ENCODE measurements around the gene RBM22. TPM values are rescaled to one million over a fixed set of nuclear protein-coding genes. Genes with fewer than 3 reads are reported as not detected.

The RBM22 gene
- total RNA-seq, 2 donors from 2014 or later = 72.5 to 80.0 TPM

DNA sequence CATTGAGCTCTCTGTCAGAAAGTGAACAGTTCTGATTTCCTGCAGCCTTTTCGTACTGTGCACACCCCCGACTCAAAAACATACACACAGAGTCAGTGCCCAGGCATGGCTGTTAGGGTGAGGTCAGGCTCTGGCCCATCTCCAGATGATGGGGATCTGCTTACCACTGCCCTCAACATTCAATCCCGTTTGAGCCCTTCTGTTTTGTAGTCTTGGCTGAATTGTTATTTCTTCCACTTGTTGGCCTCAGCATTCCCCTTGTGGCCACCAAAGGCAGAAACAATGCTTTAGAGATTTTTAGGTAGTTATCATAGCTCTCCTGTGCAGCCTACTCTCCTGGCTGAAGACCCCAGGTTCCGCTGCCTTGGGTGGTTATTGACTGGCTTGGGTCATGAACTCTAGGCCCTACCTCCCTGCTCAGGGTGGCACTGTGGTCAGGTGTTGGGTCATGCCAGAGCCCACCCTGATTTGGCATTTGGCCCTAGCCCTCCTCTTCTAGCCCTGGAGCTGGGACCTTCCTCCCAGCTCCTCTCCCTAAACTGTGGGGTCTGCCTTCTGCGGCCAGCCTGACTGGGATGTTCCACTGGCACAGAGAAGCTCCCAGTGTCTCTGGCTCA lies 47.6 kb downstream of the RBM22 start:
- Mint-ChIP-seq H3K27ac (no peak overlapping the region), H3K4me3 (no peak overlapping the region), H3K36me3 (no peaks in the 10 kb centered on the region)

DNA sequence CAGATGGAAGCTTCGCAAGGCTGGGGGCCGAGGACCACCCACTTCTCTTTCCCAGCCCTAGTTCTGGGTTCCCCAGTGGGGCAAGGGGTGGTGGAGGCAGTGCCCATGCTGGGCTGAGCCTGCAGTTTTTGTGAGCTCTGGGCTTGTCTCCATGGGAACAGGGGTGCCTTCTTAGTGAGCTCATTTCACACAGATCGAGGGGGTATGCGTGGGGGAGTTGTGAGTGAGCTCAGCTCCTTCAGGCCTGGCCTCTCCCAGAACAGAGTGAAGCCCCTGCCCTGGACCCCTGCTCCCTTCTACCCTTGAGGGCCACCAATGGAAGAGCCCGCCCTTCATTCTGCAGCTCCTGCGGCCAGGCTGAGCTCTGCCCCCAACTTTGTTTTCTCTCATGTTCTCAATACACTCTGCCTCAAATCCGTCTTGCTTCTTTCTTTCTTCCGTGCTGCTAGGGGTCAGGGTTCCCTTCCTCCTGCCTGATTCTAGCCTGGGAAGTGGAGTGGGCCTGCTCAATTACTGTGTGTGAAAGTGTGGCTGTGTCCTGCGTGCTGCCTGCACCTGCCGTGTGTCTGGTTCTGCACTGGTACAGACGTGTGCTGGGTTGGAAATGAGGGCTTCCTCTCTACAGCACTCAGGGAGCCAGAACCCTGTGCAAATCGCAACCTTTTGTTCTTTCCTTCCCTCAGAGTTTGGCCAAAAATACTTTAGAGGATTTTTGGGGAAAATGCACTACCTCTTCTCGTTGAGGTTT lies 48.8 kb downstream of the RBM22 start:
- no peak for DNase-seq (ENCODE audit: low spot score)
- Mint-ChIP-seq H3K4me3 (no peak overlapping the region), H3K27ac (no peak overlapping the region), H3K27me3 (no peaks in the 10 kb centered on the region), H3K9me3 (no peaks in the 10 kb centered on the region), H3K4me1 (ENCODE audit: low read depth in 2 of 2) (peaks cover under 1% of the 10 kb centered on the region in 2 donors), H3K36me3 (no peaks in the 10 kb centered on the region)
- ATAC-seq = no peak

More for the DNA sequence above, 47.6 kb downstream of the RBM22 start:
- DNase-seq (ENCODE audit: low spot score) (no peak), ATAC-seq (no peak)
- peaks cover 8 to 9% of the 10 kb centered on the region in 2 donors for H3K4me1 Mint-ChIP-seq (ENCODE audit: low read depth in 2 of 2)
- no peaks in the 10 kb centered on the region for H3K9me3 Mint-ChIP-seq
- H3K27me3 Mint-ChIP-seq = no peaks in the 10 kb centered on the region

DNA sequence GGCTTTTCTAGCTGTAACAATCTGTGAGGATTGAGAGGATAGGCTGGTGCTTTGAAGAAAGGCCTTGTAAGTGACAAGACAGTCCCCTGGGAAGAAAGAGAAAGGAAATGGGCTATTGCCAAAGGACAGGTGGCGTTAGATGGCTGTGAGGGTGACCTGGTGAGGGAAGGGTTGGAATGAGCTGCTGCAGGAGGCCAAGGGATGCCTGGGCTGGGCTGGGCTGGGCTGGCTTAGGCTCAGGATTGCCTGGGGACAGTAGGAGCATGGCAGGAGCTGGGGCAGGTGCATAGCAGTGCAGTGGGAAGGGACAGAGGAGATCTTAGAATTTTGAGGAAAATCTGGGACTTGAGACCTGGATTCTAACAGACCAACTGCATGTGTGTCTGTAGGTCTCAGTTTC lies 49.5 kb downstream of the RBM22 start:
- DNase-seq (ENCODE audit: low spot score) (no peak), ATAC-seq (no peak)
- Mint-ChIP-seq H3K4me3 (no peak overlapping the region), H3K36me3 (no peaks in the 10 kb centered on the region), H3K27me3 (no peaks in the 10 kb centered on the region), H3K9me3 (no peaks in the 10 kb centered on the region), H3K27ac (peak overlapping the region in 1 of 2 donors; percentile 71), H3K4me1 (ENCODE audit: low read depth in 2 of 2) (no peaks in the 10 kb centered on the region)

DNA sequence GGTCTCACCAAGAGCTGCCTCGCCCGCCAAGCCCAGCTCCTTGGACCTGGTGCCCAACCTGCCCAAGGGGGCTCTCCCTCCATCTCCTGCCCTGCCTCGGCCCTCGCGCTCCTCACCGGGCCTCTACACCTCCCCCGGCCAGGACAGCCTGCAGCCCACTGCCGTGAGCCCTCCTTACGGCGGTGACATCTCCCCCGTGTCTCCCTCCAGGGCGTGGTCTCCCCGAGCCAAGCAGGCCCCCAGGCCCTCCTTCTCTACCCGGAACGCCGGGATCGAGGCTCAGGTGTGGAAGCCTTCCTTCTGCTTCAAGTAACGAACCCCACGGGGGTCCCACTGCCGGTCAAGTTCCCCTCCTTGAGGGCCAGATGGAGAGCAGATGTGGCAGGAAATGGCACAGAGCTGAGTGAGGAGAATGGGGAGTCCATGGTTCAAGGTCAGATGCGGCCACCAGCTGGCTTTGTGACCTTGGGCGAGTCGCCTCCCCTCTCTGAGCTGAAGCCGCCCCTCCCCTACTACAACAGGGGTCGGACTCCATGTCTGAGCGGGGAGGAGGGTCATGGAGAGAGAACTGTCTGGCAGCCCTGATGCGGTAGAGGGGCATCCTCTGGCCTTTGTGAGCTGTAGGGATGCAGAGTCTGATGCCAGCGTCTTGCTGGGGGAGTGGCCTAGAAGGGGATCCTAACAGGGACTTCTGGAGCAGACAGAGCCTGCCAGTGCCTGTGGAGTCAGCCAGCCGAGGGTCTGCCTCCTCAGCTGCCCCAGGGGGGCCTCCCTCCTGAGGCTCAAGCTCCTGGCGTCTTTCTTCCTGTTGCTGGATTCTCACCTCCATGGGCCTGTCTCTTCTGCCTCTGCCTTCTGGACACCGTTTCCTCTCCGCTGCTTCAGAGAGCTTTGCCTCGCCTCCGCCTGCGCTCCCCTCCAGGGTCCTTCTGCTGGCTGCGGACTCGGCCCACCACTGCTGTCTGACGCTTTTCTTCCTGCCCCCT lies 50.5 kb downstream of the RBM22 start:
- Mint-ChIP-seq H3K9me3 (no peaks in the 10 kb centered on the region), H3K4me3 (no peak overlapping the region), H3K27ac (no peak overlapping the region), H3K36me3 (no peaks in the 10 kb centered on the region), H3K27me3 (peaks cover 0 to 2% of the 10 kb centered on the region in 2 donors), H3K4me1 (ENCODE audit: low read depth in 2 of 2) (no peaks in the 10 kb centered on the region)
- DNase-seq (ENCODE audit: low spot score) (no peak), ATAC-seq (peak in 1 of 2 donors; percentile 11)

DNA sequence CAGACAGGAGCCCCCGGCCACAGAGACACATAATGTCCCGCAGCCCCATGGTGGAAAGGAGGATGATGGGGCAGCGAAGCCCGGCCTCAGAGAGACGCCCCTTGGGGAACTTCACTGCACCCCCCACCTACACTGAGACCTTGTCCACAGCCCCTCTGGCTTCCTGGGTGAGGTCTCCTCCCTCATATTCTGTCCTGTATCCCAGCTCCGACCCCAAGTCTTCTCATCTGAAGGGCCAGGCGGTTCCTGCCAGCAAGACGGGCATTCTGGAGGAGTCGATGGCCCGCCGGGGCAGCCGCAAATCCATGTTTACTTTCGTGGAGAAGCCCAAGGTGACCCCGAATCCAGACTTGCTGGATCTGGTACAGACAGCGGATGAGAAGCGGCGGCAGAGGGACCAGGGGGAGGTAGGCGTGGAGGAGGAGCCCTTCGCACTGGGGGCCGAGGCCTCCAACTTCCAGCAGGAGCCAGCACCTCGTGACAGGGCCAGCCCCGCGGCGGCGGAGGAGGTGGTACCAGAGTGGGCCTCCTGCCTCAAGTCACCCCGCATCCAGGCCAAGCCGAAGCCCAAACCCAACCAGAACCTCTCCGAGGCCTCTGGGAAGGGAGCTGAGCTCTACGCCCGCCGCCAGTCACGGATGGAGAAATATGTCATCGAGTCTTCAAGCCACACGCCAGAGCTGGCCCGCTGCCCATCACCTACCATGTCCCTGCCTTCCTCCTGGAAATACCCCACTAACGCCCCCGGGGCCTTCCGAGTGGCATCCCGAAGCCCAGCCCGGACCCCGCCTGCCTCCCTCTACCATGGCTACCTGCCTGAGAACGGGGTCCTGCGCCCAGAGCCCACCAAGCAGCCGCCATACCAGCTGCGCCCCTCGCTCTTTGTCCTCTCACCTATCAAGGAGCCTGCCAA lies 51.5 kb downstream of the RBM22 start:
- H3K9me3 Mint-ChIP-seq = no peaks in the 10 kb centered on the region
- H3K4me3 Mint-ChIP-seq = no peak overlapping the region
- no peaks in the 10 kb centered on the region for H3K36me3 Mint-ChIP-seq
- DNase-seq (ENCODE audit: low spot score) (no peak), ATAC-seq (no peak)
- no peak overlapping the region for H3K27ac Mint-ChIP-seq
- no peaks in the 10 kb centered on the region for H3K4me1 Mint-ChIP-seq (ENCODE audit: low read depth in 2 of 2)
- H3K27me3 Mint-ChIP-seq = peaks cover 0 to 2% of the 10 kb centered on the region in 2 donors

DNA sequence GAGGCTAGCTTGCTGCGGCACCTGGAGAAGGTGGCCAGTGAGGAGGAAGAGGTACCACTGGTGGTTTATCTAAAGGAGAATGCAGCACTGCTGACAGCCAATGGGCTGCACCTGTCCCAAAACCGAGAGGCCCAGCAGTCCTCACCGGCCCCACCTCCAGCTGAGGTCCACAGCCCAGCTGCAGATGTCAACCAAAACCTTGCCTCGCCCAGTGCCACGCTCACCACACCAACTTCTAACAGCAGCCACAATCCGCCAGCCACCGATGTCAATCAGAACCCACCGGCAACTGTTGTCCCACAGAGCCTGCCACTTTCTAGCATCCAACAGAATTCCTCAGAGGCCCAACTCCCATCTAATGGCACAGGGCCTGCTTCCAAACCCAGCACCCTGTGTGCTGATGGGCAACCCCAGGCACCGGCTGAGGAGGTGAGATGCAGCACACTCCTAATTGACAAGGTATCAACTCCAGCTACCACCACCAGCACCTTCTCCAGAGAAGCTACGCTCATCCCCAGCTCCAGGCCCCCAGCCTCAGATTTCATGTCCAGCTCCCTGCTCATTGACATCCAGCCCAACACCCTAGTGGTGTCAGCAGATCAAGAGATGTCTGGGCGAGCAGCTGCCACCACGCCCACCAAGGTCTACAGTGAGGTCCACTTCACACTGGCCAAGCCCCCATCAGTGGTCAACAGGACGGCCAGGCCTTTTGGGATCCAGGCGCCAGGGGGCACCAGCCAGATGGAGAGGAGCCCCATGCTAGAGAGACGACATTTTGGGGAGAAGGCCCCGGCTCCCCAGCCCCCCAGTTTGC lies 52.4 kb downstream of the RBM22 start:
- ATAC-seq (no peak), DNase-seq (ENCODE audit: low spot score) (no peak)
- H3K27ac Mint-ChIP-seq = no peak overlapping the region
- H3K4me1 Mint-ChIP-seq (ENCODE audit: low read depth in 2 of 2) = no peaks in the 10 kb centered on the region
- H3K9me3 Mint-ChIP-seq = no peaks in the 10 kb centered on the region
- H3K4me3 Mint-ChIP-seq = no peak overlapping the region
- H3K27me3 Mint-ChIP-seq = peaks cover 0 to 2% of the 10 kb centered on the region in 2 donors
- H3K36me3 Mint-ChIP-seq = no peaks in the 10 kb centered on the region

DNA sequence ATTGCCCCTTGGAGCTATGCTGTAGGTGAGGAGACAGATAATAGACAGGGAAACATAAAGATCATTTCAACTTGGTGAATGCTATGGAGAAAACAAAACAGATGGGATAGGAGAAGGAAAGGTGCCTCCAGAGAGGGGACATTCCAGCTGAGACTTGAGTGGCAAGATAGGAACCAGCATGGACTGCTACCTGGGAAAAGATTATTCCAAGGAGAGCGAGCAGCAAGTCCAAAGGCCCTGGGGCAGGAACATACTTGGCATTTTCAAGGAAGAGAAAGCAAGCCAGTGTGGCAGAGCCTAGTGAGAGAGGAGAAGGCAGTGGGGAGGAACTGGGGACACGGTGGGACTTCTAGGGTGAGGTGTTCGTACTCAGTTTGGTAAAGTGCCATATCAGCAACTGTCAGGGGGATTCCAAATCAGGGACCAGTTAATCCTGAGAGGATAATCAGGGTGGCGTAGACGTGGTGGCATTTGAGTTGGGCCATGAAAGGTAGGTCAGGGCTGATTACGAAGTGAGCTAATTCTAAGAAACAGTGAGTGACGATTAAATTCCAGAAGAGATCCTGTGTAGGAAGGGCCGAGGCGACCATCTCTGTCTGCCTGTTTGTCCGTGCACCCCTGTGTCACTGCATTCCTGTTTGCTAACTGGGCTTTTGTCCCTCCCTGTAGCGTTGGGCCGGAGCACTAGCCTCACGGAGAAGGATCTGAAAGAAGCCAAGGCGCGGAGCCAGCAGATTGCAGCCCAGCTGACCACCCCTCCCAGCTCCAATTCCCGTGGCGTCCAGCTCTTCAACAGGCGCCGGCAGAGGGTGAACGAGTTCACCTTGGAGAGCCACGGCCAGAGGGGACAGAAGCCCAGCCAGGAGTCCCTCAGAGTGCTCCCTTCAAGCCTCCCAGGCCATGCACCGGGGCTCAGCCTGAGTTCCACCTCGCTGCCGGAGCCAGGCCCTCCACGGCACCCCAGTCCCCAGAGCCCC lies 53.3 kb downstream of the RBM22 start:
- no peaks in the 10 kb centered on the region for H3K4me1 Mint-ChIP-seq (ENCODE audit: low read depth in 2 of 2)
- no peak overlapping the region for H3K27ac Mint-ChIP-seq
- no peak overlapping the region for H3K4me3 Mint-ChIP-seq
- H3K9me3 Mint-ChIP-seq = no peaks in the 10 kb centered on the region
- DNase-seq (ENCODE audit: low spot score) (no peak), ATAC-seq (no peak)
- H3K27me3 Mint-ChIP-seq = peaks cover 2 to 4% of the 10 kb centered on the region in 2 donors
- no peaks in the 10 kb centered on the region for H3K36me3 Mint-ChIP-seq

DNA sequence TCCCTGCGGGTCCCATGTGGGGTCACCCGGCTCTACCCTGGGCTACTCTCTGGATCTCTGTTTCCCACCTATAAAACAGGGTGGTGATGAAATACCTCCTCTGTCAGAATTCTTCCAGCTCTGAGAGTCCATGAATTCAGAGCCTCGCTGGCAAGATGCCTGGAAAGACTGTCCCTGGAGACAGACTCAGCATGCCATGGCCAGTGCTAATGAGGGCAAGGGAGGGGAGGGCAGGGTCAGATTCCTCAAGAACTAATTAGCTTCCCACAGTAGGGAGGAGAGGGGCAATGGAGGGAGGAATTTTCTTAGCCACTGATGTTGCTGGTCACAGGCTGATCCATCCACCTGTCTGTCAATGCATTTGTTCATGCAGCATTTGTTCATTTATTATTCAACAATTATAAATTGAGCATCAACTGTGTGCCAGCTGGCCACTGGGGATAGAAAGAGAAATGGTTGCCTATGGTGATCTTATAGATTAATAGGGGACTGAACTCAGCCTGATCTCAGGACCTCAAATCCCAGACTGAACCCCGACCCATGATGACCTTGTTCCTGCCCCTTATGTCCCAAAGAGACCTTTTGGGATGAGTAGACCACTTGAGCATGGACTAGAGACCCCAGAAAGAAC lies 55.7 kb downstream of the RBM22 start:
- Mint-ChIP-seq H3K36me3 (no peaks in the 10 kb centered on the region), H3K4me1 (ENCODE audit: low read depth in 2 of 2) (no peaks in the 10 kb centered on the region), H3K27me3 (peaks cover 2 to 4% of the 10 kb centered on the region in 2 donors), H3K4me3 (no peak overlapping the region), H3K27ac (no peak overlapping the region), H3K9me3 (no peaks in the 10 kb centered on the region)
- no peak for DNase-seq (ENCODE audit: low spot score)
- no peak for ATAC-seq

DNA sequence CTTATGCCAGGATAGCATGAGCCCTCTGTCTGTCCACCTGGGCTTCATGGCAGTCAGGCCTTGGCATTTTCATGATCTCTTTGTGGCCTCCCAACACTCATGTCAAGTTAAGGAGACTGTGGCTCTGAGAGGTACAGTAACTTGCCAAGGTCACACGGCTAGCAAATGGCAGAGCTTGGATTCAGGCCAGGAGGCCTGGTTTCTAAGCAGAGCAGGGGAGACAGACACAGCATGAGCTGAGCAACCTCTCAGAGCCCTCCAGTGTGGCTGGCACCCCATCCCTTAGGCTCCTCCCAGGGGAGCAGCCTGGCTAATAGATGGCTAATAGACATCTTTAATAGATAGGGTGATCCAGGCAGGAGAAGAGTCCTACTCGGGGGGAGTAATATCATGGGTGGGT lies 56.3 kb downstream of the RBM22 start:
- H3K4me1 Mint-ChIP-seq (ENCODE audit: low read depth in 2 of 2) = no peaks in the 10 kb centered on the region
- no peak for DNase-seq (ENCODE audit: low spot score)
- no peak overlapping the region for H3K4me3 Mint-ChIP-seq
- no peak for ATAC-seq
- H3K27ac Mint-ChIP-seq = no peak overlapping the region
- peaks cover 2 to 4% of the 10 kb centered on the region in 2 donors for H3K27me3 Mint-ChIP-seq
- H3K9me3 Mint-ChIP-seq = no peaks in the 10 kb centered on the region
- no peaks in the 10 kb centered on the region for H3K36me3 Mint-ChIP-seq

DNA sequence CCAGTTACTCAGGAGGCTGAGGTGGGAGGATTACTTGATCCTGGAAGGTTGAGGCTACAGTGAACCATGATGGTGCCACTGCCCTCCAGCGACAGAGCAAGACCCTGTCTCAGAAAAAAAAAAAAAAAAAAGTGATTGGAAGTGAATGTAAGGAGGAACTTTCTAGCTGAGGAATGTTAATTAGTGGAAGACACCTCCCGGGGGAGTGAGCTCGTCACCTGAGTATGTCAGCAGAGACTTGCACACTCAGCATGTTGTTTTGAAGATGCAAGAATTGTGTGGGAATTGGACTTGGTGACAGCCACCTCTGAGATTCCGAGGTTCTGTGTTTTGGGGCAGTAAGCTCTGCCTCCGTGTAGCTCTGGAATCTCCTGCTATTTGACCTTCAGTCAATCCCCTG lies 56.8 kb downstream of the RBM22 start:
- DNase-seq (ENCODE audit: low spot score) (no peak), ATAC-seq (no peak)
- no peak overlapping the region for H3K27ac Mint-ChIP-seq
- no peak overlapping the region for H3K4me3 Mint-ChIP-seq
- no peaks in the 10 kb centered on the region for H3K4me1 Mint-ChIP-seq (ENCODE audit: low read depth in 2 of 2)
- peaks cover 2 to 4% of the 10 kb centered on the region in 2 donors for H3K27me3 Mint-ChIP-seq
- H3K36me3 Mint-ChIP-seq = no peaks in the 10 kb centered on the region
- no peaks in the 10 kb centered on the region for H3K9me3 Mint-ChIP-seq

DNA sequence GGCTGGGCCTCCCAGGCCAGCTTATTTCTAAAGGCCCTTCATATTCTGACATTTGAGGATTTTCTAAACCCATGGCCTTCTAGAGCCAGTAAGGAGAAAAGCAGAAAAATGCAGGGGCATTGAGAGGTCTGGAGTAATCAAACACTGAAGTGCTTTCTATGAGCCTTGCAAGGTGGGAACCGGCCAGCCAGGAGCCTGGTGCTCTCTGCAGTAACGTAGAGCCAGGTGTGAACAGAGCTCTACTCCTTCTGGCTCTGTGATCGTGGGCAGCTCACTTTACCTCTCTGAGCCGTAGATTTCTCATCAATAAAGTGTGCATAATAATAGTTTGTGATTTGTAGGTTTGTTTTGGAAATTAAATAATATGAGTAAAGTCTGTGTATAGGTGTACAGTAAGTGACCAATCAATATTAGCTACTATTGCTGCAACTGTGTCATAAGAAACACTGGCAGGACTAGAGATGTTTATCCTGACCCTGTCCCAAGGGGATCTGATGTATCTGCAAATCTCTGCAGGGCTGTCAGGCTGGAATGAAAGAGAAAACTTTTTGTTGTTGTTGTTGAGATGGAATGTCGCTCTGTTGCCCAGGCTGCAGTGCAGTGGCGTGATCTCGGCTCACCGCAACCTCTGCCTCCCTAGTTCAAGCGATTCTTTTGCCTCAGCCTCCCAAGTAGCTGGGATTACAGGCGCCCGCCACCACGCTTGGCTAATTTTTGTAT lies 57.7 kb downstream of the RBM22 start:
- H3K27me3 Mint-ChIP-seq = peaks cover 2 to 8% of the 10 kb centered on the region in 2 donors
- ATAC-seq = no peak
- no peaks in the 10 kb centered on the region for H3K9me3 Mint-ChIP-seq
- H3K27ac Mint-ChIP-seq = no peak overlapping the region
- H3K36me3 Mint-ChIP-seq = no peaks in the 10 kb centered on the region
- DNase-seq (ENCODE audit: low spot score) = no peak
- H3K4me1 Mint-ChIP-seq (ENCODE audit: low read depth in 2 of 2) = no peaks in the 10 kb centered on the region
- no peak overlapping the region for H3K4me3 Mint-ChIP-seq

Measured in natural killer cell treated with Interleukin-12 subunit alpha and Interleukin-12 subunit beta and Interleukin-15 and Interleukin-18, amount 100 ng/mL, for 72 hours (primary cell).